Adrenal gland (tissue), 5 donors: Measurements from ENCODE around the gene MXRA7.

ENCODE experiments used
- CTCF ChIP-seq, 6 experiments: fragments of 450-650 bp in 4 of 6; fragments of 200-600 bp in 2 of 6; sonication (generic) in 1 of 6; IDR thresholded peaks; 1 replicate in 5 of 6; 2 replicates in 1 of 6; pipeline versions ENCODE4 v1.5.1 to v1.8.0; 2016 to 2021; ENCODE audit warnings: antibody characterized with exemption in 6 of 6, mild to moderate bottlenecking in 2 of 6, moderate library complexity in 1 of 6
- POLR2A ChIP-seq, 2 donors: fragments of 450-650 bp; IDR thresholded peaks; one replicate each; pipeline ENCODE4 v1.6.1; 2017; ENCODE audit warnings: antibody characterized with exemption in 2 of 2, mild to moderate bottlenecking in 2 of 2, moderate library complexity in 1 of 2
- donor health status: DM: no; HTN: no; CAD: no.

GRCh38 chr17:76643553-76644148, 67.1 kb downstream of the MXRA7 start, which contains the start of gene ST6GALNAC1:
- TF ChIP-seq CTCF (IDR thresholded peaks at IDR 0.05) = no peak
- TF ChIP-seq POLR2A (IDR thresholded peaks at IDR 0.05) = no peak
